ENCODE measurements around the gene APOA5. TPM values are rescaled to one million over a fixed set of nuclear protein-coding genes. Genes with fewer than 3 reads are reported as not detected.

Gene APOA5
- total and polyA plus RNA-seq, 2 of the 13 experiments (the other 11 are each of a cell fraction or from before 2014, with no cell fraction given), result 44.0 to 49.1 TPM

DNA sequence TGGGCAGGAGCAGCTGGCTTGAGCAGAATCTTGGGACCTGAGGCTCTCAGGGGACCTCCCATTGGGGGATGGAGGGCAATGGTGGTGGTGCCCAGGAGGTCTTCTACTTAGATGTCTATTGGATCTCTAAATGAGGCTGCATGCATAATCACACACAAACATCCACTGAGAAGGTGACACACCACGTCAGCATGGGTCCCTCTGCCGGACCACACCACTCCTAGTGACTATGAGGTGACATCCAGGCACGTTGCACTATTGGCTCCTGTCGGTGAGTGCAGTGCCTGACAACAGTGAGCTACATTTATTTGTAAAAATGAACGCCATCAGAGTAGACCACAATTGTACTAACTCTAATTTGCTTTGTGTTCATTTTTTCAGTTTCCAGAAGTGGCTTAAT, 33.8 kb upstream of the APOA5 start (continued):
- TF ChIP-seq CREB1 (IDR thresholded peaks at IDR 0.05) (peak; percentile 63), CREB1 (CRISPR knock-in tag; IDR thresholded peaks at IDR 0.05) (no peak), PITX1 (CRISPR knock-in tag; IDR thresholded peaks at IDR 0.05) (peak; percentile 28; the same call in 1 of the 2 replicates), SMC3 (IDR thresholded peaks at IDR 0.05; ENCODE audit: low read length) (peak; percentile 60; the same call in 1 of the 2 replicates), ZBTB7A (CRISPR knock-in tag; IDR thresholded peaks at IDR 0.05) (peak; percentile 29; the same call in 1 of the 2 replicates), KDM6A (CRISPR knock-in tag; IDR thresholded peaks at IDR 0.05; ENCODE audit: low read depth) (no peak), TP53 (CRISPR knock-in tag; conservative IDR thresholded peaks at IDR 0.05) (no peak), NR2C2 (CRISPR knock-in tag; IDR thresholded peaks at IDR 0.05; ENCODE audit: borderline replicate concordance) (no peak), ZNF317 (CRISPR knock-in tag; IDR thresholded peaks at IDR 0.05) (no peak), ZKSCAN8 (CRISPR knock-in tag; IDR thresholded peaks at IDR 0.05; ENCODE audit: borderline replicate concordance) (no peak), ZNF263 (CRISPR knock-in tag; IDR thresholded peaks at IDR 0.05) (0 out of 2 replicates have a peak, but pooled peaks have one; percentile 0), SP140L (CRISPR knock-in tag; IDR thresholded peaks at IDR 0.05; ENCODE audit: borderline replicate concordance) (no peak), NFYB (CRISPR knock-in tag; IDR thresholded peaks at IDR 0.05) (peak; percentile 56; the same call in 1 of the 2 replicates), CC2D1A (CRISPR knock-in tag; IDR thresholded peaks at IDR 0.05) (no peak), YEATS2 (CRISPR knock-in tag; IDR thresholded peaks at IDR 0.05; ENCODE audit: borderline replicate concordance) (no peak), ZFX (CRISPR knock-in tag; IDR thresholded peaks at IDR 0.05; ENCODE audit: low read depth) (no peak), ZNF720 (CRISPR knock-in tag; IDR thresholded peaks at IDR 0.05) (no peak), RFX5 (IDR thresholded peaks at IDR 0.05; ENCODE audit: low read depth, low read length) (peak; percentile 93), SNRNP70 (IDR thresholded peaks at IDR 0.05; ENCODE audit: low read depth, low read length) (no peak), MYNN (CRISPR knock-in tag; IDR thresholded peaks at IDR 0.05; ENCODE audit: low read depth) (no peak), PAX8 (CRISPR knock-in tag; IDR thresholded peaks at IDR 0.05; ENCODE audit: borderline replicate concordance) (no peak)
- TF ChIP-seq, protein P1, sequence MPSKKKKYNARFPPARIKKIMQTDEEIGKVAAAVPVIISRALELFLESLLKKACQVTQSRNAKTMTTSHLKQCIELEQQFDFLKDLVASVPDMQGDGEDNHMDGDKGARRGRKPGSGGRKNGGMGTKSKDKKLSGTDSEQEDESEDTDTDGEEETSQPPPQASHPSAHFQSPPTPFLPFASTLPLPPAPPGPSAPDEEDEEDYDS (CRISPR knock-in tag; IDR thresholded peaks at IDR 0.05), result peak; percentile 56
- TF ChIP-seq, protein P2, sequence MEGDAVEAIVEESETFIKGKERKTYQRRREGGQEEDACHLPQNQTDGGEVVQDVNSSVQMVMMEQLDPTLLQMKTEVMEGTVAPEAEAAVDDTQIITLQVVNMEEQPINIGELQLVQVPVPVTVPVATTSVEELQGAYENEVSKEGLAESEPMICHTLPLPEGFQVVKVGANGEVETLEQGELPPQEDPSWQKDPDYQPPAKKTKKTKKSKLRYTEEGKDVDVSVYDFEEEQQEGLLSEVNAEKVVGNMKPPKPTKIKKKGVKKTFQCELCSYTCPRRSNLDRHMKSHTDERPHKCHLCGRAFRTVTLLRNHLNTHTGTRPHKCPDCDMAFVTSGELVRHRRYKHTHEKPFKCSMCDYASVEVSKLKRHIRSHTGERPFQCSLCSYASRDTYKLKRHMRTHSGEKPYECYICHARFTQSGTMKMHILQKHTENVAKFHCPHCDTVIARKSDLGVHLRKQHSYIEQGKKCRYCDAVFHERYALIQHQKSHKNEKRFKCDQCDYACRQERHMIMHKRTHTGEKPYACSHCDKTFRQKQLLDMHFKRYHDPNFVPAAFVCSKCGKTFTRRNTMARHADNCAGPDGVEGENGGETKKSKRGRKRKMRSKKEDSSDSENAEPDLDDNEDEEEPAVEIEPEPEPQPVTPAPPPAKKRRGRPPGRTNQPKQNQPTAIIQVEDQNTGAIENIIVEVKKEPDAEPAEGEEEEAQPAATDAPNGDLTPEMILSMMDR (CRISPR knock-in tag; IDR thresholded peaks at IDR 0.05), result peak; percentile 72
- TF ChIP-seq, protein P3, sequence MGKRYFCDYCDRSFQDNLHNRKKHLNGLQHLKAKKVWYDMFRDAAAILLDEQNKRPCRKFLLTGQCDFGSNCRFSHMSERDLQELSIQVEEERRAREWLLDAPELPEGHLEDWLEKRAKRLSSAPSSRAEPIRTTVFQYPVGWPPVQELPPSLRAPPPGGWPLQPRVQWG (CRISPR knock-in tag; IDR thresholded peaks at IDR 0.05; ENCODE audit: borderline replicate concordance, low read depth), result no peak
- TF ChIP-seq, protein P4, sequence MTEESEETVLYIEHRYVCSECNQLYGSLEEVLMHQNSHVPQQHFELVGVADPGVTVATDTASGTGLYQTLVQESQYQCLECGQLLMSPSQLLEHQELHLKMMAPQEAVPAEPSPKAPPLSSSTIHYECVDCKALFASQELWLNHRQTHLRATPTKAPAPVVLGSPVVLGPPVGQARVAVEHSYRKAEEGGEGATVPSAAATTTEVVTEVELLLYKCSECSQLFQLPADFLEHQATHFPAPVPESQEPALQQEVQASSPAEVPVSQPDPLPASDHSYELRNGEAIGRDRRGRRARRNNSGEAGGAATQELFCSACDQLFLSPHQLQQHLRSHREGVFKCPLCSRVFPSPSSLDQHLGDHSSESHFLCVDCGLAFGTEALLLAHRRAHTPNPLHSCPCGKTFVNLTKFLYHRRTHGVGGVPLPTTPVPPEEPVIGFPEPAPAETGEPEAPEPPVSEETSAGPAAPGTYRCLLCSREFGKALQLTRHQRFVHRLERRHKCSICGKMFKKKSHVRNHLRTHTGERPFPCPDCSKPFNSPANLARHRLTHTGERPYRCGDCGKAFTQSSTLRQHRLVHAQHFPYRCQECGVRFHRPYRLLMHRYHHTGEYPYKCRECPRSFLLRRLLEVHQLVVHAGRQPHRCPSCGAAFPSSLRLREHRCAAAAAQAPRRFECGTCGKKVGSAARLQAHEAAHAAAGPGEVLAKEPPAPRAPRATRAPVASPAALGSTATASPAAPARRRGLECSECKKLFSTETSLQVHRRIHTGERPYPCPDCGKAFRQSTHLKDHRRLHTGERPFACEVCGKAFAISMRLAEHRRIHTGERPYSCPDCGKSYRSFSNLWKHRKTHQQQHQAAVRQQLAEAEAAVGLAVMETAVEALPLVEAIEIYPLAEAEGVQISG (CRISPR knock-in tag; IDR thresholded peaks at IDR 0.05), result no peak
- TF ChIP-seq, protein P5, sequence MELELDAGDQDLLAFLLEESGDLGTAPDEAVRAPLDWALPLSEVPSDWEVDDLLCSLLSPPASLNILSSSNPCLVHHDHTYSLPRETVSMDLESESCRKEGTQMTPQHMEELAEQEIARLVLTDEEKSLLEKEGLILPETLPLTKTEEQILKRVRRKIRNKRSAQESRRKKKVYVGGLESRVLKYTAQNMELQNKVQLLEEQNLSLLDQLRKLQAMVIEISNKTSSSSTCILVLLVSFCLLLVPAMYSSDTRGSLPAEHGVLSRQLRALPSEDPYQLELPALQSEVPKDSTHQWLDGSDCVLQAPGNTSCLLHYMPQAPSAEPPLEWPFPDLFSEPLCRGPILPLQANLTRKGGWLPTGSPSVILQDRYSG (CRISPR knock-in tag; IDR thresholded peaks at IDR 0.05), result no peak

Measured in HepG2 (cell line).